Chondrocyte (in vitro differentiated cells): Measurements from ENCODE around the gene SUGCT. TPM values are rescaled to one million over a fixed set of nuclear protein-coding genes. Genes with fewer than 3 reads are reported as not detected.
A peak's percentile ranks its signal among the peaks of the same experiment; 100 is the strongest.
"Not testable (repeated sequence)": the region's sequence is repeated elsewhere in the genome, so short reads cannot be mapped to it uniquely, and the experiment has no call there.

ENCODE experiments used
- DNase-seq: peaks from one replicate; pipeline ENCODE4 v3.0.0; 2021; ENCODE audit warnings: mixed read lengths, low spot score
- H3K27ac Mint-ChIP-seq: one replicate; pipeline ENCODE4 v1.8.0; 2021; ENCODE audit warnings: mild to moderate bottlenecking, moderate library complexity, mixed read lengths; ENCODE audit not compliant: unreplicated experiment
- H3K27me3 Mint-ChIP-seq: 2 replicates; pipeline ENCODE4 v1.8.0; 2021; ENCODE audit warnings: low read depth, mixed read lengths
- H3K36me3 Mint-ChIP-seq: 2 replicates; pipeline ENCODE4 v1.8.0; 2021; ENCODE audit warnings: low read depth, mixed read lengths
- H3K4me1 Mint-ChIP-seq: 2 replicates; pipeline ENCODE4 v1.8.0; 2021; ENCODE audit warnings: low read depth, mild to moderate bottlenecking, mixed read lengths
- H3K4me3 Mint-ChIP-seq: one replicate; pipeline ENCODE4 v1.8.0; 2021; ENCODE audit warnings: mild to moderate bottlenecking, moderate library complexity, mixed read lengths; ENCODE audit not compliant: unreplicated experiment
- H3K9me3 Mint-ChIP-seq: 2 replicates; pipeline ENCODE4 v1.8.0; 2021; ENCODE audit warnings: low read depth, mixed read lengths
- total RNA-seq: library from RNA; stranded (reverse); gene quantifications from 3 replicates; pipeline ENCODE4 v1.2.1, GENCODE V29; 2021
- TF ChIP-seq, protein P1 (sequence below): fragments of 200-600 bp; sonication (generic); IDR thresholded peaks from 2 replicates; pipeline ENCODE4 v1.5.0; 2021; ENCODE audit warnings: antibody characterized with exemption, mild to moderate bottlenecking, moderate library complexity

Gene SUGCT
- total RNA-seq, 1 donor from 2014 or later, result 34.4 TPM

DNA sequence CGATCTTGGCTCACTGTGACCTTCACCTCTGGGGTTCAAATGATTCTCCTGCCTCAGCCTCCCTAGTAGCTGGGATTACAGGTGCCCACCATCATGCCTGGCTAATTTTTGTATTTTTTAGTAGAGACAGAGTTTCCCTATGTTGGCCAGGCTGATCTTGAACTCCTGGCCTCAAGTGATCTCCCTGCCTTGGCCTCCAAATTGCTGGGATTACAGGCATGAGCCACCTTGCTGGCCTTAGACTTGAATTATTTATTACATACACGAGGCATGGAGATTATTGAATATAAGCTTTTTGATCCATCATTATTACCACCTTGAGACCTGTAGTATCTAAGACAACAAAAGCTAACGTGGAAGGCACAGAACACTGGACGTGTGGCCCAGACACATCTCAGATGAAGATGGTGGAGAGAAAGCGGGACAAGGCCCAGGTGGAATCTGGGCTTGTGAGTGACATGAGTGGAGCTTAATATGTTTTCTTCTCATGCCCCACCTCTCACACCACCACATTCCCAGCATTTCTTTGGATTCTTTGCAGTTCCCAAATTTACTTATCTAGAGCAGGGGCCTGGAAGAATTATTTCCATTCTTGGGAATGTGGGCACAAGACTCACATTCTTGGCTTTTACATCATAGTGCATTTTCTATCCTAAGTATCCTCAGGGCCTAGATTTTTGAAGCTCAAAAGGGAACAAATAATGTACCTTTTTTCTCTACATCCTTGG is 76.6 kb downstream of the SUGCT start:
- TF ChIP-seq, protein P1, sequence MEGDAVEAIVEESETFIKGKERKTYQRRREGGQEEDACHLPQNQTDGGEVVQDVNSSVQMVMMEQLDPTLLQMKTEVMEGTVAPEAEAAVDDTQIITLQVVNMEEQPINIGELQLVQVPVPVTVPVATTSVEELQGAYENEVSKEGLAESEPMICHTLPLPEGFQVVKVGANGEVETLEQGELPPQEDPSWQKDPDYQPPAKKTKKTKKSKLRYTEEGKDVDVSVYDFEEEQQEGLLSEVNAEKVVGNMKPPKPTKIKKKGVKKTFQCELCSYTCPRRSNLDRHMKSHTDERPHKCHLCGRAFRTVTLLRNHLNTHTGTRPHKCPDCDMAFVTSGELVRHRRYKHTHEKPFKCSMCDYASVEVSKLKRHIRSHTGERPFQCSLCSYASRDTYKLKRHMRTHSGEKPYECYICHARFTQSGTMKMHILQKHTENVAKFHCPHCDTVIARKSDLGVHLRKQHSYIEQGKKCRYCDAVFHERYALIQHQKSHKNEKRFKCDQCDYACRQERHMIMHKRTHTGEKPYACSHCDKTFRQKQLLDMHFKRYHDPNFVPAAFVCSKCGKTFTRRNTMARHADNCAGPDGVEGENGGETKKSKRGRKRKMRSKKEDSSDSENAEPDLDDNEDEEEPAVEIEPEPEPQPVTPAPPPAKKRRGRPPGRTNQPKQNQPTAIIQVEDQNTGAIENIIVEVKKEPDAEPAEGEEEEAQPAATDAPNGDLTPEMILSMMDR, result no peak
- Mint-ChIP-seq H3K27ac (peak overlapping the region; percentile 84), H3K27me3 (no peaks in the 10 kb centered on the region), H3K4me1 (peaks cover 34% of the 10 kb centered on the region), H3K9me3 (peaks cover 13% of the 10 kb centered on the region), H3K36me3 (peaks cover 11% of the 10 kb centered on the region), H3K4me3 (no peak overlapping the region)
- no peak for DNase-seq

DNA sequence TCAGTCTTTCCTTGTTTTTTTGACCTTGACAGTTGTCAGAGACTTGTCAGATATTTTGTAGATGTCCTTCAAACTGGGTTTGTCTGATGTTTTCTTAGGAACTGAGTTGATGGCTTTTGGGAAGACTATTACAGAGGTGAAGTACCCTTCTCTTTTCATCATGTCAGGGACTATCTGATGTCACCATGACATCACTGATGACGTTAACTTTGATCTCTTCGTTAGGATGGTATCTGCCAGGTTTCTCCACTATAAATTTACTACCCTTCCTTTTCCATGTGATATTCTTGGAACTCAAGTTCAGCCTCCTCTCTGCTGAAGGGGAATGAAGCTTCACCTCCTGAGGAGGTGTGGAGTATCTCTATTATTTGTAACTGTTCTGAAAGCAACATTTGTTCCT is 78.5 kb downstream of the SUGCT start:
- Mint-ChIP-seq H3K27me3 (no peaks in the 10 kb centered on the region), H3K4me1 (peaks cover 32% of the 10 kb centered on the region), H3K36me3 (peaks cover 17% of the 10 kb centered on the region), H3K27ac (peak overlapping the region; percentile 83), H3K9me3 (peaks cover 5% of the 10 kb centered on the region), H3K4me3 (no peak overlapping the region)
- TF ChIP-seq, protein P1, result no peak
- DNase-seq, result no peak

DNA sequence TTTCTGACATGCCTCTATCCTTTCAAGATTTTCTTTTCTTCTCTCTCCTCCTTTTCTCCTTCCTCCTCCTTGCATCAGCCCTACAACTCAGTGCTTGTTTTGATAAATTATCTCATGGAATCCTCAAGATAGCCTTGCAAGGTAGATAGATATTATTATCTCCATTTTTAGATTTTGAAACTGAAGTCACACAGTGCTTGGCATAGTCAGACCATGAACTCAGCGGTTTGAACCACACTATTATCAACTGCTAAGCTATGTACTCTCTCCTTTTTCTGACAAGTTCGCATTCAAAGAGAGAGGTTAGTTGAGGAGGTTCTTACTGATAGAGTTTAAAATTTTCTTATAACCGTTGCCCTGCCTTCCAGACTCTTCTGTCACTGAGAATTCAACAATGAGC is 79.1 kb downstream of the SUGCT start:
- Mint-ChIP-seq H3K4me1 (peaks cover 32% of the 10 kb centered on the region), H3K9me3 (peaks cover 5% of the 10 kb centered on the region), H3K36me3 (peaks cover 21% of the 10 kb centered on the region), H3K27ac (peak overlapping the region; percentile 83), H3K27me3 (no peaks in the 10 kb centered on the region), H3K4me3 (no peak overlapping the region)
- no peak for DNase-seq
- TF ChIP-seq, protein P1, result no peak

DNA sequence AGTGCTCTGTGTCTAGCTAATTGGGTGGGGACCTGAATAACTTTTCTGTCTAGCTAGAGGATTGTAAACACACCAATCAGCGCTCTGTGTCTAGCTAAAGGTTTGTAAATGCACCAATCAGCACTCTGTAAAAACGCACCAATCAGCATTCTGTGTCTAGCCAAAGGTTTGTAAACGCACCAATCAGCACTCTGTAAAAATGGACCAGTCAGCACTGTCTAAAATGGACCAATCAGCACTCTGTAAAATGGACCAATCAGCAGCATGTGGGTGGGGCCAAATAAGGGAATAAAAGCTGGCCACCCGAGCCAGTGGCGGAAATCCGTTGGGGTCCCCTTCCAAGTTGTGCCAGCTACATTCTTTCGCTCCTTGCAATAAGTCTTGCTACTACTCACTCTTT is 83.8 kb downstream of the SUGCT start:
- H3K36me3 Mint-ChIP-seq, result peaks cover 18% of the 10 kb centered on the region
- not testable (repeated sequence) for H3K27me3 Mint-ChIP-seq, H3K27ac Mint-ChIP-seq, DNase-seq, H3K4me3 Mint-ChIP-seq, H3K9me3 Mint-ChIP-seq
- peaks cover 56% of the 10 kb centered on the region for H3K4me1 Mint-ChIP-seq

DNA sequence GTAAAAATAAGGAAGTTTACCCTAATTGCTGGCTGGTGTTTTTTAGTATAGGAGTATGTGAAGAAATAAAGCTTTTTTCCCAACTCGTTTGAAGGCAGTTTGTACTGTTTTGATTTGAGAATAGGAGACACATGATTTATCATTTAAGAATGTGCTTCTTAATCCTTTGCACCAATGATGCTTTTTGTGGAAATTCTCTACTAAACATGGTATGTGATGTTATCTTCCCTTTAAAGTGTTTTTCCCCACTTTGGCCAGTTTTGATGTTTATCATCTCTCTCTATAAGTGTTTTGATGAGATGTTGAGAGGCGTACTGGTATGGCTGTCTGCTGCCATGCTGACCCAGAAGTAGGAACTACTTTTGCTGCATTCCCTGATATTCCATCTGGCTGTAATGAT is 85.1 kb downstream of the SUGCT start:
- no peak overlapping the region for H3K4me3 Mint-ChIP-seq
- no peaks in the 10 kb centered on the region for H3K27me3 Mint-ChIP-seq
- H3K27ac Mint-ChIP-seq, result peak overlapping the region; percentile 93
- H3K9me3 Mint-ChIP-seq, result no peaks in the 10 kb centered on the region
- H3K36me3 Mint-ChIP-seq, result peaks cover 14% of the 10 kb centered on the region
- peaks cover 57% of the 10 kb centered on the region for H3K4me1 Mint-ChIP-seq
- no peak for DNase-seq
- TF ChIP-seq, protein P1, result no peak

DNA sequence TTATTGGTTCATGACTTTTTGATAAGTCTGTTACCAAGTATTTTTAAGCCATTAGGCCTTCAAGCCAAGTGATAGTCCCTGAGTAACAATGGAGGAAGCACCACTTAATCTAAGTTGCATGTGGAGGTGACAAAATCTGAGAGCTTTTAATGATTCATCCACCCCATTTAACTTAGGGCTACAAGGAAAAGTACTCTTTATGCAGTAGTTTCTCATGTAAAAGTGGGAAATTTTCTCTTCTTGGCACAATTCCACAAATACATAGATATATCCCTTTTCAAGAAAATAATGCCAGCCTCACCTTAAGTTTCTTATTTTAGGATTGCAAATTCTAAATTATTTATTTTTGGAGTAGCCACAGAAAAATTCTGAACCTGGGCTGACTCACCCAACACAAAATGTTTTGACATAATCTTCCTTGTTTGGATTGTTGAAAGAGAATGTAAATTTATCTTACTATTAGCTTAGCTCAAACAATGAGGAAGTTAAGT is 85.7 kb downstream of the SUGCT start:
- peak overlapping the region; percentile 93 for H3K27ac Mint-ChIP-seq
- no peaks in the 10 kb centered on the region for H3K27me3 Mint-ChIP-seq
- H3K36me3 Mint-ChIP-seq, result peaks cover 14% of the 10 kb centered on the region
- DNase-seq, result no peak
- no peaks in the 10 kb centered on the region for H3K9me3 Mint-ChIP-seq
- TF ChIP-seq, protein P1, result no peak
- H3K4me1 Mint-ChIP-seq, result peaks cover 62% of the 10 kb centered on the region
- no peak overlapping the region for H3K4me3 Mint-ChIP-seq
